Endothelial cell of umbilical vein (primary cell): Measurements from ENCODE around the gene ANKRD16. TPM values are rescaled to one million over a fixed set of nuclear protein-coding genes. Genes with fewer than 3 reads are reported as not detected.

Experiments
- BruUV-seq: library from RNA; stranded (reverse); fragments of 400-500 nt; replicated peaks from 2 replicates; lab custom pipeline; 2021; lab: Mats Ljungman, UMichigan
- CTCF ChIA-PET: fragments of 300-600, 350-600 bp; sonication (Branson Sonifier 250); formaldehyde crosslinking; loops from one replicate; lab custom pipeline; 2021; ENCODE audit warnings: antibody characterized with exemption, inconsistent platforms; lab: Charles Lee
- POLR2A ChIA-PET: fragments of 300-600, 350-600 bp; sonication (Branson Sonifier 250); formaldehyde crosslinking; loops from one replicate; lab custom pipeline; 2021; ENCODE audit warnings: antibody characterized with exemption, inconsistent platforms; lab: Charles Lee
- DNase-seq: peaks from one replicate; pipeline ENCODE4 v3.0.0-alpha.2; 2011; ENCODE audit warnings: low read depth, low spot score
- FAIRE-seq: peaks from 2 replicates; lab custom pipeline; 2011; peaks lifted over from hg19 to GRCh38; lab: Jason Lieb, UNC
- H2AFZ ChIP-seq: 2 replicates; pipeline ENCODE4 v1.6.0; 2012; ENCODE audit warnings: low read depth, low read length, control low read depth, inconsistent platforms
- H3K27ac ChIP-seq: 2 replicates; pipeline ENCODE4 v1.5.1; 2011; ENCODE audit warnings: low read depth, mild to moderate bottlenecking, control low read depth, low read length, moderate library complexity; ENCODE audit not compliant: insufficient read depth
- H3K27me3 ChIP-seq, 2 experiments: 2 replicates each; pipeline versions ENCODE4 v1.6.0 to v1.6.1; 2011; ENCODE audit warnings: low read length in 2 of 2, mixed read lengths in 1 of 2; ENCODE audit not compliant: control insufficient read depth in 2 of 2, insufficient read depth in 2 of 2
- H3K36me3 ChIP-seq, 2 experiments: 2 replicates in 1 of 2; 3 replicates in 1 of 2; pipeline ENCODE4 v1.5.1; 2011; ENCODE audit warnings: low read length in 2 of 2, mild to moderate bottlenecking in 1 of 2, moderate library complexity in 1 of 2; ENCODE audit not compliant: control insufficient read depth in 2 of 2, insufficient read depth in 2 of 2; ENCODE audit errors: extremely low read depth in 1 of 2
- H3K4me1 ChIP-seq: 3 replicates; pipeline ENCODE4 v1.5.1; 2011; ENCODE audit warnings: mild to moderate bottlenecking, low read length; ENCODE audit not compliant: control insufficient read depth, insufficient read depth; ENCODE audit errors: extremely low read depth
- H3K4me2 ChIP-seq: 2 replicates; pipeline ENCODE4 v1.6.1; 2011; ENCODE audit warnings: low read length, control low read depth, mixed read lengths; ENCODE audit not compliant: insufficient read depth
- H3K4me3 ChIP-seq, 3 experiments: fragments of 200-600 bp in 1 of 3; sonication (generic), shearing (Covaris generic) in 1 of 3; replicated peaks in 1 of 3; 2 replicates each; pipeline ENCODE4 v1.5.1; 2011 to 2016; ENCODE audit warnings: control low read depth in 3 of 3, low read length in 3 of 3, mild to moderate bottlenecking in 2 of 3, inconsistent platforms in 1 of 3, low read depth in 1 of 3, moderate library complexity in 1 of 3; ENCODE audit not compliant: insufficient read depth in 1 of 3
- H3K79me2 ChIP-seq: 2 replicates; pipeline ENCODE4 v1.6.0; 2012; ENCODE audit warnings: low read length, inconsistent platforms; ENCODE audit not compliant: control insufficient read depth, insufficient read depth
- H3K9ac ChIP-seq: replicated peaks from 2 replicates; pipeline ENCODE3; 2011; ENCODE audit warnings: low read length, control low read depth; ENCODE audit not compliant: insufficient read depth; ENCODE audit errors: extremely low read depth
- H3K9me1 ChIP-seq: replicated peaks from 3 replicates; pipeline ENCODE4 v1.6.0; 2011; ENCODE audit warnings: mild to moderate bottlenecking, low read length; ENCODE audit not compliant: control insufficient read depth, insufficient read depth; ENCODE audit errors: extremely low read depth
- H3K9me3 ChIP-seq: replicated peaks from 2 replicates; pipeline ENCODE4 v1.5.1; 2012; ENCODE audit warnings: low read length, inconsistent platforms; ENCODE audit not compliant: control insufficient read depth, insufficient read depth
- H4K20me1 ChIP-seq: replicated peaks from 2 replicates; pipeline ENCODE3; 2011; ENCODE audit warnings: mild to moderate bottlenecking, low read length; ENCODE audit not compliant: control insufficient read depth, insufficient read depth; ENCODE audit errors: extremely low read depth
- CTCF ChIP-seq, 2 donors: IDR thresholded peaks; 1 replicate in 1 of 2; 2 replicates in 1 of 2; pipeline ENCODE4 v1.5.1; 2011; ENCODE audit warnings: low read length in 2 of 2, mild to moderate bottlenecking in 2 of 2, moderate library complexity in 2 of 2, control low read depth in 1 of 2, inconsistent platforms in 1 of 2, low read depth in 1 of 2; ENCODE audit not compliant: insufficient read depth in 1 of 2; ENCODE audit errors: extremely low read depth in 1 of 2
- EZH2 ChIP-seq: IDR thresholded peaks from 2 replicates; pipeline ENCODE4 v1.6.1; 2012; ENCODE audit warnings: borderline replicate concordance, low read depth, mild to moderate bottlenecking, moderate library complexity, low read length, inconsistent platforms; ENCODE audit not compliant: severe bottlenecking
- FOS ChIP-seq: IDR thresholded peaks from 2 replicates; pipeline ENCODE4 v1.6.1; 2011; ENCODE audit warnings: mild to moderate bottlenecking, low read length, moderate library complexity, borderline replicate concordance; ENCODE audit not compliant: insufficient read depth
- GATA2 ChIP-seq: IDR thresholded peaks from 2 replicates; pipeline ENCODE4 v1.7.0; 2011; ENCODE audit warnings: low read depth, mild to moderate bottlenecking, moderate library complexity, mixed read lengths, low read length; ENCODE audit not compliant: insufficient read length, insufficient read depth
- JUN ChIP-seq: IDR thresholded peaks from 2 replicates; pipeline ENCODE4 v1.6.1; 2011; ENCODE audit warnings: borderline replicate concordance, low read depth; ENCODE audit not compliant: insufficient read length, insufficient read depth
- MAX ChIP-seq: IDR thresholded peaks from 2 replicates; pipeline ENCODE4 v1.6.1; 2011; ENCODE audit not compliant: insufficient read depth, insufficient read length
- MYC ChIP-seq: IDR thresholded peaks from one replicate; pipeline ENCODE4 v1.6.1; 2011; ENCODE audit warnings: mild to moderate bottlenecking, low read depth, low read length
- POLR2A ChIP-seq: IDR thresholded peaks from 2 replicates; pipeline ENCODE4 v1.6.1; 2012; ENCODE audit warnings: low read depth, mild to moderate bottlenecking, control low read depth, low read length
- POLR2AphosphoS5 ChIP-seq: IDR thresholded peaks from 2 replicates; pipeline ENCODE4 v1.6.1; 2012; ENCODE audit warnings: low read depth, mild to moderate bottlenecking, control low read depth, low read length, moderate library complexity; ENCODE audit not compliant: insufficient read depth
- dilution Hi-C: fragments of 300-500 bp; cut with MboI; formaldehyde crosslinking; loops from one replicate; pipeline ENCODE4 v1.15.0; 2019; ENCODE audit warnings: low sequenced_read_pairs; ENCODE audit not compliant: extremely low pct_ligation_motif_present
- intact Hi-C: fragments of 100-400 bp; cut with micrococcal nuclease; formaldehyde crosslinking; loops from one replicate; pipeline ENCODE4 v1.10.0; 2022
- polyA plus RNA-seq, 4 experiments: library from polyadenylated mRNA; depleted of rRNA in 3 of 4; stranded (reverse) in 3 of 4; unstranded in 1 of 4; fragments of >200 nt; gene quantifications; 2 replicates each; pipeline versions ENCODE4 v1.2.1 to v1.2.3, GENCODE V29; 2011 to 2012; ENCODE audit warnings: missing spikeins in 1 of 4
- total RNA-seq: library from RNA; stranded (reverse); gene quantifications from 2 replicates; pipeline ENCODE4 v1.2.3, GENCODE V29; 2021

Gene ANKRD16
- total and polyA plus RNA-seq, 2 donors (not counting 3 experiments of a cell fraction or from before 2014, with no cell fraction given): 6.9 to 8.0 TPM

- Histone ChIP-seq H3K9me1 (no peaks in the 10 kb centered on the region), H4K20me1 (no peaks in the 10 kb centered on the region), H3K4me3 (no peak overlapping the region), H3K79me2 (peaks cover 26% of the 10 kb centered on the region), H3K4me1 (peaks cover 25% of the 10 kb centered on the region), H3K27me3 (no peaks in the 10 kb centered on the region), H3K4me2 (no peak overlapping the region), H3K27ac (no peak overlapping the region), H2AFZ (no peak overlapping the region), H3K36me3 (peaks cover 4 to 8% of the 10 kb centered on the region in 2 experiments), H3K9ac (no peak overlapping the region), H3K9me3 (no peaks in the 10 kb centered on the region)
- CTCF ChIA-PET: interaction anchor here (0.7 to 3.5 kb wide), 3 partner anchors 11 to 446 kb away, joined by 3 to 18 read pairs (median 5); no protein-coding TSS in a partner anchor
- POLR2A ChIA-PET: no interaction called here
- intact Hi-C loops: no loop called here
- no TSS peak for BruUV-seq
- dilution Hi-C loops: no loop called here
- TF ChIP-seq MYC (no peak), JUN (no peak), POLR2AphosphoS5 (no peak), POLR2A (no peak), MAX (no peak), CTCF (IDR thresholded peaks at IDR 0.05; ENCODE audit: extremely low read depth in 1 of 2, insufficient read depth in 1 of 2, low read depth in 1 of 2, low read length in 2 of 2) (no peak), EZH2 (no peak), FOS (no peak), GATA2 (no peak)
- DNase-seq: no peak
- no peak for FAIRE-seq
These were observed 2.1 kb downstream of the ANKRD16 start for GRCh38 chr10:5887641-5888040.
